SH-SY5Y (cell line): ENCODE results near the gene IRF4.

Source experiments
- GATA2 ChIP-seq: IDR thresholded peaks from 2 replicates; pipeline ENCODE4 v1.6.1; 2011; ENCODE audit warnings: mild to moderate bottlenecking, low read depth, low read length
- GATA3 ChIP-seq: IDR thresholded peaks from 2 replicates; pipeline ENCODE4 v1.6.1; 2011; ENCODE audit warnings: low read depth, mild to moderate bottlenecking, low read length, moderate library complexity

The IRF4 gene

DNA sequence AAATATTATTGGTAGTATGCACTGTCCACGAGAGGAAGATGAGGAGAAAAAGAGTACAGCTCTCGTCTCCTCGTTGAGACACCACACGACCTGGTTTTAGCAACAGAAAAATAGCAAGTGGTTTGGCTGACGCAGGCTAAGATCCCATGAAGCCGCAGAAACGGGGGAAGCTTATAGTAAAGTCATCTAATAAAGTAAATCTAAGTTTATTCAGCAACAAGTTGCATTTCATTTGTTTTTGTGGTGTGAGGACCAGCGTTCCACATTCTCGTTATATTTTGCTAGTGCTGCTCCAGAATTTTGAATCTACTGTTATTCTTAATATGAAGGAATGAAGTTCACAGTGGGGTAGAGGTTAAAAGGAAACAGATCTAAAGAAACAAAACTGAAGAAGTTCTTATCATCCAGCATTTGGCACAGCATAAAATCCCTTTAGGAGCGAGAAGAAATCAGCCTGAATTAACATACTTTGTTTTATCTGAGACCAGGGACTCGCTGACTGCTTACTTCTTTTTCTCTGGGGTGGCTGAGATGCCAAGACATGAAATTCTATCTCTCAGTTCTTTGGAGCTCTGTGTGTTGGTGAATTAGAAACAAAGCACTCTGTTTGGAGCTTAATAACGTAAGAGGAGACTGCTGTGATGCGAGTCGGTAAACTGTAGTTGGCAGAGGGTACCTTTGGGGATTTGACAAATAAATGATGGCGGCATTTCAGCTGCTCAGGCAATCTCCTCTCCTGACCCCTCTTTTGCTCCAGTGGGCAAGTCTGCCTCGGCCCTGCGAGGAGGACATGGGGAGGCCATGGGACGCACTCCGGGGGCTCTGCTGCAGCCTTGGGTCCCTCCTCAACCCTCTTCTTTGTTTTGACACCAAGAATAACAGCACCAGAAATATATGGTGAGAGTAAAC is 24.9 kb upstream of the IRF4 start:
- TF ChIP-seq GATA2 (no peak), GATA3 (no peak)

GRCh38 chr6:367298-367794 is 24.2 kb upstream of the IRF4 start:
- TF ChIP-seq GATA2 = no peak
- no peak for TF ChIP-seq GATA3

DNA sequence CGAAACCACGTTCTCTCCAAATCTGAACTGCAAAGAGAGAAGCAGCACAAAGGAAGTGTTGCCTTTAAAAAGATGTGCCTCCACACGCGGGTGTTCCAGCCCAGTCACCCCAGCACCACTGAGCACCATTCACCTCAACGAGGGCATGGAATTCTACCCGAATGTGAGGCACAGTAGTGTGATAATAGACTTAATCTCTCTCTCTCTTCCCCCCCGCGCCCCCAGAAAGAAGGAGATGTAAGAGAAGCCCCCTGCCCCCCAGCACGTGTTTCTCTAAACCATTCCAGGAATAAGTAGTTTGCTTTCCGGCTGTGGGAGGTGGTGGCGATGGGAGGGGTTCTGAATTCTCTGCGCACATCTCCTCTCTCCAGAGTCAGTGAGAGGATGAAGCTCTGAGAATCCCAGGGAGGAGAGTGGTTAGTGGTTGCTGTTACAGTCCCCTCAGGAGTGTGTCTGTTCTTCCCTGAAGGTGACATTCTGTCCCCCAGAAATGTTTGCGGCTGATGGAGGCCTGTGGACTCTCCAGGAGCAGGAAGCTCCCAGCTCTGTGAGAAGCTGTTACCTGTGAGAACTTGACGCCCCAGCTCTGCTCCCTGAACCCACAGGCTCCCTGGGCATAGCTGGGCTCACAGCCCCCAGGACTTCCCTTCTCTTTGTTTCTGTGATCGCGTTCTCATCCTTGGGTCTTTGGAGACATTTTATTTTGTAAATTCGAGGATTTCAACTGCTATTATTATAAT is 23.5 kb upstream of the IRF4 start:
- TF ChIP-seq GATA2 (no peak), GATA3 (no peak)

DNA sequence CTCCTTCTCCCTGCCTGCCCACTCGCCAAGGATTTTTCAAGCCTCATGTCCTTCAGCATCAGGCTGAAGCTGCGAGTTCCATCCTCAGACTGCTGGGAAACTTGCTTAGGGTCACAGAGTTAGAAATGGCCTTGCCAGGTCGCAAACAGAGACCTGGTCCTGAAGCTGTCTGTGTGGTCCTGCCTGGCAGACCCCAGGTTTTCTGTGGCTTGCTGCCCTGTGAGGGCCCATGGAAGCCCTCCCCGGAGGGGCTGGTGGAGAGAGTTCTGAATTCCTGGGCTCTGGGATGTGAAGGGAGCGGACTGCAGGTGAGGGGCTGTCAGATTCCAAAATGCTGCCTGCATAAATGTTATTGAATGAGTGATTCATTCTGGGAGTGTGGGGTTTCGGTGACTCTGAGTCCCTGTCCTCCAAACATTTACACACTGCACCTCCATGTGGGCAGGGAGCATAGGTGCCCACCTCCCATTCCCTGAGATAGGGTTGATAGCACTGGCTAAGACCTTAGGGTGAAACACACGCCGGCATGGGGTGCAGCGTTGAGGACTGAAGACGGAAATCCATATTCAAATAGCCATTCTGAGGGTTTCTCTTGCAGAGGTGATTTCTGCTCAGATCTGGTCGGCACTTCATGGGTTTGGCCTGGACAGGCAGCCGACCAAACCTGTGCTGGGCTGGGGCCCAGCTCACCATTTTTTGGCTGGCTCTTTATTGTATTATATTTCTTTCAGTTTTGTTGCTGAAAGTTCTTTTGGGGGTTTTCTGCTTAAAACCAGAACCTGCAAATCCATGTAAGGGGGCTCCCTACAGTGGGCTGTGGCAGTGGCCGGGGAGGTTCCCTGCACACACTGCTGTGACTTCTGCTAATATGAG is 21.8 kb upstream of the IRF4 start:
- TF ChIP-seq GATA3 (no peak), GATA2 (no peak)

GRCh38 chr6:370555-370954 is 21.0 kb upstream of the IRF4 start:
- TF ChIP-seq GATA2 (no peak), GATA3 (no peak)

DNA sequence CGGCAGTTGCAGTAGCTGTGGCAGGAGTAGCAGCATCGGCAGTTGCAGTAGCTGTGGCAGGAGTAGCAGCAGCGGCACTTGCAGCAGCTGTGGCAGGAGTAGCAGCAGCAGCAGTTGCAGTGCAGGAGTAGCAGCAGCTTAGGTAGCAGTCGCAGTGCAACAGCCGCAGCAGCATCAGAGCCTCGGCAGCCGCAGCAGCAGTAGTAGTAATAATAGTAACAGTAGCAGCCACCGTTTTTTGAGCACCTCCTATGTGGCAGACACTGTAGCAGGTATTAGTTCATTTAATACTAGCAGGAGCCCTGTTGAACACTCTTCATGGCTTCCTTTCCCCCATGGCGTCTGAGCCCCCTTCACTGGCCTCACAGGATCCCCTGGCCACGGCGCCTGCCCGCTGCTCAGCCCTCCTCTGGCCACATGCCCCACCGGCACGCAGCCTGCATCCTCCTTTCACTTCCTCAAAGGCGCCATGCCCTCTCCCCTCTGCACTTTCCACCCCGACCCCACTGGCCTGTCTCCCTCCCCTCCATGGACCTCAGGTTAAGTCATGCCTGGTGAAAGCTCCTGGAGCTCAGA is 19.1 kb upstream of the IRF4 start:
- TF ChIP-seq GATA2 (no peak), GATA3 (no peak)

GRCh38 chr6:373031-373430 is 18.5 kb upstream of the IRF4 start:
- TF ChIP-seq GATA2 (no peak), GATA3 (no peak)

DNA sequence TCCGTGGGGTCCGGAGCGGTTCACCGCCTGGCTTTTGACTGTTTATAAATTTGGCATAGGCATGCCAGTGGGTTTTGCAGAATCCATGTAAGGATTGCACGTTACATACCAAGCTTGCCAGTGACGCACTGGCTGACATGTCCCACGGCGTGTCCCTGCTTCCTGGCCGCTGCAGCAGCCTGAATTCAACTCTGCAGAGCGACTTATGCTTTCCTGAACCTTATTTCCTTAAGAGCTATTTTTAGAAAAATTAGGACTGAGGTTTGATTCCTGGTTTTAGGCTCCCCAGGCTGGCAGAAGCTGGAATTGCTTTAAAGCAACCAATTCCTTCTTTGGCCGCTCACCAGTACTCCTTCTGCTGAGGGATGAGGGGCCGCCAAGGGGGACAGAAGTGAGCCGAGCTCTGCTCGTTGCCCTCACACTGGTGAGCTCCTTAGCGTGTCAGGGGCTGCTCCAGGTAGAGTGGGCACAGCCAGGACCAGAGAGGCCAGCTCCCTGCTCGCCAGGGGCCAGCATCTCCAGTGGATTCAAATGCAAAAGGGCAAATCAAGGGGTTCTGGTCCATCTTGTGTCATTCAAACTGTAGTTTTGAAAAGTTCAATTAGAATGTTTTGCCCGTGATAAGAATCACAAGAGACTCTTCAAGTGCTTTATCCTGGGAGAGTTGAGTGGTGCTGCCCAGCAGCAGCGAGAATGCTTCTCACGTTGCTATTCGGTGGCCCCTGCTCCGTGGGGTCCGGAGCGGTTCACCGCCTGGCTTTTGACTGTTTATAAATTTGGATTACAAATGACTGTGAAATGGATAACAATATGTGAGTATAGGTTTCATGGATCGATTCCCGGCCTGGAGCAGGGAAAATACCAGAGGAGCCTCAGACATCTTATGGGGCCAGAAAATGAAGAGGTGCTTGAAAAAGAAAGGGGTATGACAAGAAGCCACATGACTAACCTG is 17.5 kb upstream of the IRF4 start:
- TF ChIP-seq GATA3 (no peak), GATA2 (no peak)

GRCh38 chr6:374956-375355 is 16.6 kb upstream of the IRF4 start:
- no peak for TF ChIP-seq GATA2
- TF ChIP-seq GATA3 = no peak

GRCh38 chr6:376827-377640 is 14.5 kb upstream of the IRF4 start:
- no peak for TF ChIP-seq GATA2
- no peak for TF ChIP-seq GATA3

DNA sequence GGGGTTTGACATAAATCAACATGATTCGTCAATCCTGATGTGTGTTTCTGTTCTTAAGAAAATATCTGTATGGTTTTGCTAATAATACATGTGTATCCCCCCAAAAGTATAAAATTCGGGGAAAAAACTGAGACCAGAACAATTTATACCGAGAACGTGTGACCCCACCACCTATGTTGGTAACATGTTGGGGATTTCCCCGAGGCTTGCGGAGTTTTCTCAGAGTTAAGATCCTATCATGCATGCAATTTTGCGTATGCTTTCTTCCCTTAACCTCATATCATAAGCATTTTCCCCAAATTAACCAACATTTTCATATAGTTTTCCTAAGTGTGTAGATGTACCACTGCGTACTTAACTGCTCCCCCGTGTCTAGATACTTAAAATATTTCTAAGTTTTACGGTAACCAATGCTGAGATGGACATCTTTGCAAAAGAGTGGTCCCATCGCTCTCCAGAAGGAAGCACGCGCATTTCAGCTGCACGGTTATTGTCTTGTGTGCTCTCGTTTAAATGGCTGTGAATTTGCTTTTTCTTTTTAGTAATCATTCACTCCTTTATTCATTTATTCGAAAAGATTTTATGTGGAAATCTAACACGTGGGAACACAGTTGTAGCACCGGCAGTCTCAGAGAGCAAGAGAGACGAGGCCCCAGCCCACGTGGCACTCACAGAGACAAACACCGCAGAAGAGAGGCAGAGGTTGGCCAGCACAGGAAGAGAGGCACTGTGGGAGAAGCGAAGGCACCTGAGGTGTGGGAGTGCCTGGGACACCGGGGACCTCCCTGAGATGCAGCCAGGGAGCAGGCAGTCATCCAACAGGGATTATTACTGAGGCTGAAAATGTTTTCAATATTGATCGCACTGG is 13.2 kb upstream of the IRF4 start:
- TF ChIP-seq GATA3 (no peak), GATA2 (no peak)

DNA sequence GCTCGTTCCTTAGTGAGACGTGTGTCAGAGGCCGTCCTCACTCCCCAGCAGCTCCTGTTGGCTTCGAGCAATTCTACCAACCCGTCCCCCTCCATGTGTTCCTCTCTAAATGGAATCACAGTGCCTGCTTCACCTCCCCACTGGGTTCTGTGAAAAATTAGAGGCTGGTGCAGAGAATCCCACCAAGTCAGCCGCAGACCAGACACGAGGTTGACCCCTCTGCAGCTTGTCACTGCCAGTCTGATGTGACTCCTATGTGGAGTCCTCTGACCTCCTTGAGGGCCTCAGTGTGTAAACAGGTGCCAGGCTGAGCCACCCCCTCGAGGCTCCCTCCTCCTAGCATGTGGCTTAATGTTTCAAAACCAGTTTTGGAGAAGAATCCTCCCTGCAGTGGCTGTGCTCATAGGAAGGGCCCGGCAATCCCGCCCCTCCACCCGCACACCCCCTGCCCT is 12.6 kb upstream of the IRF4 start:
- no peak for TF ChIP-seq GATA3
- TF ChIP-seq GATA2 = no peak
